22Rv1 (cell line): ENCODE measurements around the gene MOV10L1.

Source experiments
- CTCF ChIP-seq: fragments of 450-650 bp; IDR thresholded peaks from 2 replicates; pipeline ENCODE4 v1.5.1; 2017; ENCODE audit warnings: mild to moderate bottlenecking
- ZFX ChIP-seq: fragments of 450-650 bp; IDR thresholded peaks from 2 replicates; pipeline ENCODE4 v1.6.1; 2017; ENCODE audit warnings: antibody characterized with exemption, borderline replicate concordance

- TF ChIP-seq CTCF (no peak), ZFX (no peak)
These were observed 86.4 kb downstream of the MOV10L1 start for GRCh38 chr22:50175921-50176849.
